Measurements from ENCODE around the gene NOP9. TPM values are rescaled to one million over a fixed set of nuclear protein-coding genes. Genes with fewer than 3 reads are reported as not detected.

Gene NOP9
- total RNA-seq, 2 experiments from 2014 or later: 33.5 to 33.6 TPM

GRCh38 chr14:24313913-24314312 is 14.3 kb downstream of the NOP9 start:
- Mint-ChIP-seq H3K9me3 (no peaks in the 10 kb centered on the region), H3K4me3 (no peak overlapping the region), H3K36me3 (ENCODE audit: low read depth) (peaks cover 16% of the 10 kb centered on the region), H3K27ac (peak overlapping the region; percentile 13), H3K4me1 (ENCODE audit: low read depth) (peaks cover 60% of the 10 kb centered on the region), H3K27me3 (no peaks in the 10 kb centered on the region)
- CTCF ChIA-PET: interaction anchor here (0.8 to 28.2 kb wide), 6 partner anchors 14 to 122 kb away, joined by 3 to 873 read pairs (median 19); partner anchors contain the start of genes ADCY4, DHRS1, GMPR2 and KHNYN
- ATAC-seq (no peak), DNase-seq (no peak)
- POLR2A ChIA-PET: interaction anchor here (0.7 to 2.2 kb wide), 3 partner anchors 11 to 127 kb away, joined by 3 to 9 read pairs (median 4); partner anchors contain the start of gene TINF2
- intact Hi-C loops (cut with micrococcal nuclease): no loop called here
- TF ChIP-seq CTCF (IDR thresholded peaks at IDR 0.05): no peak

- ChIA-PET POLR2A (interaction anchor here (0.7 to 2.2 kb wide), 3 partner anchors 10 to 127 kb away, joined by 3 to 9 read pairs (median 4); partner anchors contain the start of gene TINF2), CTCF (interaction anchor here (0.8 to 28.2 kb wide), 6 partner anchors 15 to 122 kb away, joined by 3 to 873 read pairs (median 19); partner anchors contain the start of genes ADCY4, DHRS1, GMPR2 and KHNYN)
- peak overlapping the region; percentile 13 for H3K27ac Mint-ChIP-seq
Observed at GRCh38 chr14:24314377-24315193, 14.9 kb downstream of the NOP9 start.

GRCh38 chr14:24315243-24315806 is 15.7 kb downstream of the NOP9 start:
- no peaks in the 10 kb centered on the region for H3K9me3 Mint-ChIP-seq
- ChIA-PET POLR2A (interaction anchor here (1.9 kb wide), 1 partner anchor 115 kb away, joined by 4 read pairs; the partner anchor contains the start of genes CBLN3 and KHNYN), CTCF (interaction anchor here (1.9 to 10.9 kb wide), 3 partner anchors 7 to 18 kb away, joined by 7 to 138 read pairs (median 88); partner anchors contain the start of genes ADCY4 and CIDEB)
- no peak for DNase-seq
- H3K27ac Mint-ChIP-seq: no peak overlapping the region
- intact Hi-C loops (cut with micrococcal nuclease): no loop called here
- H3K27me3 Mint-ChIP-seq: no peaks in the 10 kb centered on the region
- peaks cover 9% of the 10 kb centered on the region for H3K36me3 Mint-ChIP-seq (ENCODE audit: low read depth)
- TF ChIP-seq CTCF (IDR thresholded peaks at IDR 0.05): no peak
- ATAC-seq: no peak
- no peak overlapping the region for H3K4me3 Mint-ChIP-seq
- peaks cover 51% of the 10 kb centered on the region for H3K4me1 Mint-ChIP-seq (ENCODE audit: low read depth)

More at GRCh38 chr14:24314377-24315193, 14.9 kb downstream of the NOP9 start:
- intact Hi-C loops (cut with micrococcal nuclease): no loop called here
- H3K4me3 Mint-ChIP-seq: no peak overlapping the region
- H3K4me1 Mint-ChIP-seq (ENCODE audit: low read depth): peaks cover 56% of the 10 kb centered on the region
- H3K36me3 Mint-ChIP-seq (ENCODE audit: low read depth): peaks cover 9% of the 10 kb centered on the region
- no peaks in the 10 kb centered on the region for H3K27me3 Mint-ChIP-seq
- ATAC-seq (no peak), DNase-seq (no peak)
- no peak for TF ChIP-seq CTCF (IDR thresholded peaks at IDR 0.05)
- H3K9me3 Mint-ChIP-seq: no peaks in the 10 kb centered on the region

GRCh38 chr14:24315807-24316596 is 16.4 kb downstream of the NOP9 start:
- Mint-ChIP-seq H3K4me1 (ENCODE audit: low read depth) (peaks cover 49% of the 10 kb centered on the region), H3K4me3 (no peak overlapping the region), H3K9me3 (no peaks in the 10 kb centered on the region), H3K27ac (no peak overlapping the region), H3K27me3 (no peaks in the 10 kb centered on the region), H3K36me3 (ENCODE audit: low read depth) (peaks cover 9% of the 10 kb centered on the region)
- intact Hi-C loops (cut with micrococcal nuclease): no loop called here
- ChIA-PET CTCF (interaction anchor here (1.9 to 10.2 kb wide), 2 partner anchors 8 to 17 kb away, joined by 7 to 88 read pairs; partner anchors contain the start of genes ADCY4 and CIDEB), POLR2A (interaction anchor here (0.5 to 1.9 kb wide), 3 partner anchors 9 to 114 kb away, joined by 3 to 4 read pairs (median 4); partner anchors contain the start of genes CBLN3 and KHNYN)
- no peak for TF ChIP-seq CTCF (IDR thresholded peaks at IDR 0.05)
- DNase-seq (no peak), ATAC-seq (no peak)
